Lower leg skin (tissue), 4 donors: ENCODE data around the gene EIF2S2. TPM values are rescaled to one million over a fixed set of nuclear protein-coding genes. Genes with fewer than 3 reads are reported as not detected.

ENCODE experiments used
- DNase-seq, 2 donors: peaks; one replicate each; pipeline ENCODE4 v3.0.0-alpha.2; 2019; ENCODE audit warnings: low spot score in 2 of 2
- H3K4me3 ChIP-seq: fragments of 200-600 bp; sonication (generic); 2 replicates; pipeline ENCODE4 v1.5.1; 2017; ENCODE audit warnings: mild to moderate bottlenecking, low read depth; ENCODE audit not compliant: poor library complexity, severe bottlenecking
- POLR2A ChIP-seq, 2 donors: fragments of 450-650 bp; IDR thresholded peaks; one replicate each; pipeline ENCODE4 v1.6.1; 2016 to 2017; ENCODE audit warnings: antibody characterized with exemption in 2 of 2, mild to moderate bottlenecking in 1 of 2, moderate library complexity in 1 of 2
- WGBS, 2 donors: methylation state at CpG; one replicate each; pipeline ENCODE4 v1.1.5; 2018; 5-methylcytosine and 5-hydroxymethylcytosine counted together
- intact Hi-C: fragments of 100-400 bp; cut with DNase I; formaldehyde crosslinking; loops from one replicate; pipeline ENCODE4 v1.15.0; 2023; ENCODE audit warnings: low total_unique reads
- total RNA-seq, 4 donors: library from RNA; depleted of rRNA; stranded (reverse); fragments of >200 nt; gene quantifications; one replicate each; pipeline ENCODE4 v1.1.0, GENCODE V29; 2016
- TF ChIP-seq, protein P1 (sequence below), 3 donors: fragments of 450-650 bp; IDR thresholded peaks; one replicate each; pipeline ENCODE4 v1.5.1; 2016; ENCODE audit warnings: antibody characterized with exemption in 3 of 3, mild to moderate bottlenecking in 3 of 3, moderate library complexity in 2 of 3

The EIF2S2 gene
- total RNA-seq, 4 donors from 2014 or later: 28.7 to 46.9 (median 41.7) TPM

DNA sequence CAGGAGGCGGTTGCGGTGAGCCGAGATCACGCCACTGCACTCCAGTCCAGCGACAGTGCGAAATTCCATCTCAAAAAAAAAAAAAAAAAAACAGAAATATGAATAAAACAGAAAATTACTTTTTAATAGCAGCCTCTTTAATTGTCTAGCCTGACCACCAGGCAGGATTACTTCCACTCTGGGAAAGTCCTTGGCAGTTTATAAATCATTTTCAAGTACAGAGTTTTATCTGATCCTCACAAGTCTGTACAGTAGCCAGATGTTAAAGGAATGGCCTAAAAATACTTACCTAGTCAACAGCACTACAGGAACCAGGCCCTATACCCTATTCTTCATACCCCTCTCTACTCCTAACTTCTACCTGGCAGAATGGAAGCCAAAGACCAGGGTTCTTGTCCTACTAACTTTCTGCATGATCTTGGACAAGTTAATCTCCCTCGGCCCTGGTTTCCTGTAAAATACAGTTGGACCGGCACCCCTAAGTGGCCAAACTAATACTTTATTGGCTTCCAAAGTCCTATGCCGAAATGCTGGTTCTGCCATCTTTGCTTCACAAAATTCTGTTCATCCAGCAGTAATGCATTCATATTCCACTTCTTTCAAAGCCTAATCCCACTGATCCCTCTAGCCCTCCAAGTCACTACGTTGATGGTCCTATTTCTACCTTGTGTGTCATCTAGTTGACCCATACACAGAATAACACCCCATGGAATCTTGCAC is 1.9 kb downstream of the EIF2S2 start:
- WGBS, 2 donors: 75 to 79% methylated on average over 10 of the region's 10 CpGs
- H3K4me3 ChIP-seq: no peak overlapping the region
- TF ChIP-seq, protein P1, sequence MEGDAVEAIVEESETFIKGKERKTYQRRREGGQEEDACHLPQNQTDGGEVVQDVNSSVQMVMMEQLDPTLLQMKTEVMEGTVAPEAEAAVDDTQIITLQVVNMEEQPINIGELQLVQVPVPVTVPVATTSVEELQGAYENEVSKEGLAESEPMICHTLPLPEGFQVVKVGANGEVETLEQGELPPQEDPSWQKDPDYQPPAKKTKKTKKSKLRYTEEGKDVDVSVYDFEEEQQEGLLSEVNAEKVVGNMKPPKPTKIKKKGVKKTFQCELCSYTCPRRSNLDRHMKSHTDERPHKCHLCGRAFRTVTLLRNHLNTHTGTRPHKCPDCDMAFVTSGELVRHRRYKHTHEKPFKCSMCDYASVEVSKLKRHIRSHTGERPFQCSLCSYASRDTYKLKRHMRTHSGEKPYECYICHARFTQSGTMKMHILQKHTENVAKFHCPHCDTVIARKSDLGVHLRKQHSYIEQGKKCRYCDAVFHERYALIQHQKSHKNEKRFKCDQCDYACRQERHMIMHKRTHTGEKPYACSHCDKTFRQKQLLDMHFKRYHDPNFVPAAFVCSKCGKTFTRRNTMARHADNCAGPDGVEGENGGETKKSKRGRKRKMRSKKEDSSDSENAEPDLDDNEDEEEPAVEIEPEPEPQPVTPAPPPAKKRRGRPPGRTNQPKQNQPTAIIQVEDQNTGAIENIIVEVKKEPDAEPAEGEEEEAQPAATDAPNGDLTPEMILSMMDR (IDR thresholded peaks at IDR 0.05): no peak
- TF ChIP-seq POLR2A (IDR thresholded peaks at IDR 0.05): no peak
- no peak for DNase-seq
- intact Hi-C loops: no loop called here

DNA sequence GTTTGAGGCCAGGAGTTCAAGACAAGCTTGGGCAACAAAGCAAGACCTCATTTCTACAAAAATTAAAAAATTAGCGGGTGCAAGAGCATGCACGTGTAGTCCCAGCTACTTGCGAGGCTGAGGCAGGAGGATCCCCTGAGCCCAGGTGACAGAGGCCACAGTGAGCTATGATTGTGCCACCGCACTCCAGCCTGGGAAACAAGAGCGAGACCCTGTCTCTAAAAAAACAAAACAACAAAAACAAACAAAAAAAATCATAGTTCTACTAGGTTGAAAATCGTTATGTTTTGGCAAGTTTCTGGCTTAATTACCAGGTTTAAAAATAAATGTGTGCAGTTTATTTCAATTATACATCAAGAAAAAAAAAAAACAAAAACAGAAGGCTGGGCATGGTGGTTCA is 2.6 kb downstream of the EIF2S2 start:
- 84 to 90% methylated on average over 6 of the region's 6 CpGs for WGBS, 2 donors
- intact Hi-C loops: no loop called here
- DNase-seq: no peak
- TF ChIP-seq, protein P1 (IDR thresholded peaks at IDR 0.05): no peak
- TF ChIP-seq POLR2A (IDR thresholded peaks at IDR 0.05): no peak
- H3K4me3 ChIP-seq: no peak overlapping the region

DNA sequence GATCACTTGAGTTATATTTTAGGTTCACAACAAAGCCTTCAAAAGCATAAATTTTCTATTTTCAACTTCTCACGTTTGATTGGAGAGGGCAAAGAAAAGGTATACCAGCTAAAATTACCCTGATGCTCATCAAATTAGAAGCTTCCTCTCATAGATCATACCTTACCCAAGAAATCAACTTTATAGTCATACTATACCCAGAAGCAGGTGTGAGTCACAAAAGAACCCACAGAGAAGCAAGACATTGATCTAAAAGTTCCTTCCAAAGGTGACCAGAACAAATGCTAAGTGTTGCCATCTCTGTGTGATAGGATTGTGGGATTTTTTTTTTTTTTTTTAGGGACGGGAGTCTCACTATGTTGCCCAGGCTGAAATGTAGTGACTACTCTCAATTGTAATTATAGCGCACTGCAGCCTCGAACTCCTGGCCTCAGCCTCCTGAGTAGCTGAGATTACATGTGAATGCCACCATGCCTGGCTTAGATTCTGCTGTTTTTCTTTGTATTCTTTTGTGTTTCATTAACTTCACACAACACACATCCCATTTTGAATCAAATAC is 3.3 kb downstream of the EIF2S2 start:
- TF ChIP-seq, protein P1 (IDR thresholded peaks at IDR 0.05): no peak
- TF ChIP-seq POLR2A (IDR thresholded peaks at IDR 0.05): no peak
- intact Hi-C loops: no loop called here
- WGBS, 2 donors: 71 to 72% methylated on average over 4 of the region's 4 CpGs
- DNase-seq: no peak
- H3K4me3 ChIP-seq: no peak overlapping the region

DNA sequence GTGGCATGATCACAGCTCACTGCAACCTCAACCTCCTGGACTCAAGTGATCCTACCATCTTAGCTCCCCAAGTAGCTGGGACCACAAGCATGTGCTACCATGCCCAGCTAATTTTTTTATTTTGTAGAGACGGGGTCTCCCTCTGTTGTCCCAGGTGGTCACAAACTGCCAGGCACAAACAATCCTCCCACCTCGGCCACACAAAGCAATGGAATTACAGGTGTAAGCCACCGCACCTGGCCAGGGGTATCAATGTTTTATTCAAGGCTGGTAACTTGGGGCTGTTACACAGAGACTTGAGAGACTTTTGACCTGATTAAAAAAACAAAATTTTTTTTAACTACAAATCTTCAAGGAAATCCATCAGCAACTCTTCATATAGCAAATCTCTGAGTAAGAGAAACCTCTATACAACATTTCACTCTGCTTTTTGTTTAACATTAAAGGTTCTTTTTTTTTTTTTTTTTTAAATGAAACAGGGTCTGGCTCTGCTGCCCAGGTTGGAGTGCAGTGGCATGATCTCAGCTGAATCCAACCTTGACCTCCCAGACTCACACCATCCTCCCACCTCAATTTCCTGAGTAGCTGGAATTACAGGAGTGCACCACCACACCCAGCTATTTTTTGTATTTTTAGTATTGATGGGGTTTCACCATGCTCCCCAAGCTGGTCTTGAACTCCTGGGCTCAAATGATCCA is 5.9 kb downstream of the EIF2S2 start:
- H3K4me3 ChIP-seq: no peak overlapping the region
- intact Hi-C loops: no loop called here
- TF ChIP-seq, protein P1 (IDR thresholded peaks at IDR 0.05): no peak
- no peak for TF ChIP-seq POLR2A (IDR thresholded peaks at IDR 0.05)
- 88 to 91% methylated on average over 3 of the region's 3 CpGs for WGBS, 2 donors
- DNase-seq: no peak

DNA sequence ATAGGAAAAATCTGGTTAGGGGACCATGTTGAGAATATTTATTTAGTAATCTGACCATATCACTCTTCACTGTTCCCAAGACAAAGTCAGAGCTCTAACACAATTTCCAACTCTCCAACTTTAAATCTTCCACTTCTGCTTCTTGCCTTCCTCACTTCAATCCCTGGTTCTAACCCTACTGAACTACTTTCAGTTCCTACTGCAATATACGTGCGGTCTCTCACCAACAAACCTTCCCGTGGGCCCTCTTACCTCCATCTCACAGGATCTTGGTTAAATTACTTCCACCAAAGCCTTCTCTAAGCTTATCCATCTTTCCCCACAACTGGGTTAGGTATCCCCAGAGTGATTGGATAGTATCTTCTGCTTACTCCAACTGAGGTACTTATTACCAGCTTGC is 8.0 kb downstream of the EIF2S2 start:
- no peak overlapping the region for H3K4me3 ChIP-seq
- no peak for DNase-seq
- intact Hi-C loops: no loop called here
- TF ChIP-seq, protein P1 (IDR thresholded peaks at IDR 0.05): no peak
- WGBS, 2 donors: 94% methylated on average over 3 of the region's 3 CpGs
